Trophoblast cell (in vitro differentiated cells and primary cell): ENCODE results near the gene GNAI2.

Source experiments
- DNase-seq, 2 donors: peaks; one replicate each; pipeline ENCODE4 v3.0.0-alpha.2; 2016
- H2AFZ ChIP-seq: 2 replicates; pipeline ENCODE4 v1.6.1; 2013; ENCODE audit warnings: low read length, moderate library complexity, mild to moderate bottlenecking; ENCODE audit not compliant: insufficient read depth, poor library complexity
- H2AK5ac ChIP-seq: 2 replicates; pipeline ENCODE4 v1.6.1; 2013; ENCODE audit warnings: mild to moderate bottlenecking, low read length
- H2BK120ac ChIP-seq: 2 replicates; pipeline ENCODE4 v1.6.1; 2013; ENCODE audit warnings: low read length, mild to moderate bottlenecking, moderate library complexity; ENCODE audit not compliant: insufficient read depth, poor library complexity
- H2BK12ac ChIP-seq: 2 replicates; pipeline ENCODE4 v1.6.1; 2013; ENCODE audit warnings: mild to moderate bottlenecking, low read length, moderate library complexity
- H2BK5ac ChIP-seq: 2 replicates; pipeline ENCODE4 v1.6.1; 2013; ENCODE audit warnings: low read length, low read depth, moderate library complexity, mild to moderate bottlenecking; ENCODE audit not compliant: poor library complexity
- H3K14ac ChIP-seq: 2 replicates; pipeline ENCODE4 v1.6.1; 2013; ENCODE audit warnings: mild to moderate bottlenecking, low read length
- H3K18ac ChIP-seq: 2 replicates; pipeline ENCODE4 v1.6.1; 2013; ENCODE audit warnings: mild to moderate bottlenecking, low read length
- H3K23ac ChIP-seq: 2 replicates; pipeline ENCODE4 v1.6.1; 2013; ENCODE audit warnings: low read length
- H3K27ac ChIP-seq: 2 replicates; pipeline ENCODE4 v1.5.1; 2013; ENCODE audit warnings: low read depth, mild to moderate bottlenecking, inconsistent platforms, low read length, moderate library complexity
- H3K27me3 ChIP-seq: 2 replicates; pipeline ENCODE4 v1.6.1; 2013; ENCODE audit warnings: inconsistent platforms, mild to moderate bottlenecking, low read length, moderate library complexity; ENCODE audit not compliant: insufficient read depth
- H3K36me3 ChIP-seq, 2 experiments: 1 replicate in 1 of 2; 2 replicates in 1 of 2; pipeline ENCODE4 v1.6.1; 2013; ENCODE audit warnings: low read length in 2 of 2, mild to moderate bottlenecking in 2 of 2, moderate library complexity in 1 of 2; ENCODE audit not compliant: insufficient read depth in 2 of 2, control insufficient read depth in 1 of 2
- H3K4ac ChIP-seq: 2 replicates; pipeline ENCODE4 v1.6.1; 2013; ENCODE audit warnings: low read depth, mild to moderate bottlenecking, low read length, moderate library complexity
- H3K4me1 ChIP-seq, 2 experiments: 1 replicate in 1 of 2; 2 replicates in 1 of 2; pipeline ENCODE4 v1.6.1; 2013; ENCODE audit warnings: low read length in 2 of 2, mild to moderate bottlenecking in 2 of 2, moderate library complexity in 1 of 2; ENCODE audit not compliant: insufficient read depth in 2 of 2, control insufficient read depth in 1 of 2
- H3K4me2 ChIP-seq: 2 replicates; pipeline ENCODE4 v1.6.1; 2013; ENCODE audit warnings: inconsistent platforms, mild to moderate bottlenecking, low read length, moderate library complexity
- H3K4me3 ChIP-seq: 2 replicates; pipeline ENCODE4 v1.5.1; 2013; ENCODE audit warnings: mild to moderate bottlenecking, low read depth, low read length, inconsistent platforms
- H3K79me1 ChIP-seq: one replicate; pipeline ENCODE4 v1.6.1; 2013; ENCODE audit warnings: low read length
- H3K79me2 ChIP-seq: 2 replicates; pipeline ENCODE4 v1.6.1; 2013; ENCODE audit warnings: low read length, mild to moderate bottlenecking; ENCODE audit not compliant: control insufficient read depth, insufficient read depth, poor library complexity
- H3K9ac ChIP-seq: 2 replicates; pipeline ENCODE4 v1.6.1; 2013; ENCODE audit warnings: mild to moderate bottlenecking, low read length
- H3K9me3 ChIP-seq: 2 replicates; pipeline ENCODE4 v1.6.1; 2013; ENCODE audit warnings: low read depth, mild to moderate bottlenecking, control low read depth, inconsistent platforms, low read length; ENCODE audit not compliant: insufficient read depth
- H4K12ac ChIP-seq: 2 replicates; pipeline ENCODE4 v1.6.1; 2013; ENCODE audit warnings: low read depth, mild to moderate bottlenecking, low read length, moderate library complexity
- H4K8ac ChIP-seq: 2 replicates; pipeline ENCODE4 v1.6.1; 2013; ENCODE audit warnings: low read depth, mild to moderate bottlenecking, low read length, moderate library complexity
- H4K91ac ChIP-seq: one replicate; pipeline ENCODE4 v1.6.1; 2013; ENCODE audit warnings: low read depth, mild to moderate bottlenecking, low read length, moderate library complexity
- WGBS: extraction: QIAGEN DNeasy Blood & Tissue Kit; methylation state at CpG from one replicate; pipeline ENCODE4 v1.1.7; 2013; ENCODE audit warnings: missing lambda C conversion rate; ENCODE audit not compliant: insufficient read length, insufficient coverage; ENCODE audit errors: extremely low coverage; 5-methylcytosine and 5-hydroxymethylcytosine counted together

Gene GNAI2

GRCh38 chr3:50297384-50297775 lies 61.4 kb downstream of the GNAI2 start:
- no peak overlapping the region for H3K4ac ChIP-seq
- H3K23ac ChIP-seq = no peak overlapping the region
- no peak overlapping the region for H2AK5ac ChIP-seq
- no peak overlapping the region for H4K12ac ChIP-seq
- DNase-seq = no peak
- no peak overlapping the region for H2AFZ ChIP-seq
- H3K9ac ChIP-seq = no peak overlapping the region
- no peak overlapping the region for H4K91ac ChIP-seq
- no peak overlapping the region for H3K18ac ChIP-seq
- H3K79me1 ChIP-seq = peaks cover 21% of the 10 kb centered on the region
- no peak overlapping the region for H3K4me3 ChIP-seq
- no peak overlapping the region for H2BK120ac ChIP-seq
- no peaks in the 10 kb centered on the region for H3K27me3 ChIP-seq
- no peak overlapping the region for H3K4me2 ChIP-seq
- no peak overlapping the region for H2BK5ac ChIP-seq
- no peak overlapping the region for H2BK12ac ChIP-seq
- H3K79me2 ChIP-seq = peaks cover 3% of the 10 kb centered on the region
- H3K36me3 ChIP-seq = peaks cover 4 to 5% of the 10 kb centered on the region in 2 experiments
- H3K4me1 ChIP-seq = peaks cover 15 to 19% of the 10 kb centered on the region in 2 experiments
- no peaks in the 10 kb centered on the region for H3K9me3 ChIP-seq
- H3K14ac ChIP-seq = no peak overlapping the region
- no CpG with 5 or more reads among the region's 2 CpGs for WGBS
- H4K8ac ChIP-seq = no peak overlapping the region
- H3K27ac ChIP-seq = no peak overlapping the region

- Histone ChIP-seq H3K27me3 (no peaks in the 10 kb centered on the region), H3K4me3 (peak overlapping the region; percentile 85), H2AFZ (no peak overlapping the region), H4K91ac (peak overlapping the region; percentile 90), H3K23ac (no peak overlapping the region), H3K79me1 (peaks cover 21% of the 10 kb centered on the region), H4K8ac (peak overlapping the region; percentile 82), H4K12ac (no peak overlapping the region), H3K14ac (peak overlapping the region; percentile 17), H3K9me3 (no peaks in the 10 kb centered on the region), H3K4me2 (peak overlapping the region; percentile 75), H3K4ac (no peak overlapping the region), H2BK12ac (no peak overlapping the region), H3K9ac (no peak overlapping the region), H3K79me2 (peaks cover 3% of the 10 kb centered on the region), H3K18ac (peak overlapping the region; percentile 1), H2AK5ac (peak overlapping the region; percentile 16), H2BK5ac (no peak overlapping the region), H2BK120ac (no peak overlapping the region), H3K36me3 (peaks cover 4 to 5% of the 10 kb centered on the region in 2 experiments), H3K4me1 (peaks cover 15 to 19% of the 10 kb centered on the region in 2 experiments), H3K27ac (no peak overlapping the region)
- DNase-seq = no peak
- WGBS = no CpG with 5 or more reads among the region's 9 CpGs
Measured at GRCh38 chr3:50297896-50298725, 62.1 kb downstream of the GNAI2 start.

GRCh38 chr3:50298836-50299637 lies 63.0 kb downstream of the GNAI2 start, which contains the start of the genes HYAL3 and NAA80:
HYAL3 (minus strand) TSS chr3:50299405; CDS start chr3:50295602, 3,803 bp downstream.
NAA80 (minus strand) TSS chr3:50299405; CDS start chr3:50297463, 1,942 bp downstream.
- Histone ChIP-seq H2AFZ (peak within 1 kb of the TSS; percentile 66), H4K8ac (peak within 1 kb of the TSS; percentile 82), H3K27ac (peak within 1 kb of the TSS; percentile 69), H4K91ac (peak within 1 kb of the TSS; percentile 90), H2AK5ac (peak within 1 kb of the TSS; percentile 81), H3K79me1 (peaks cover 24% of the 10 kb centered on the region), H3K36me3 (peaks cover 4 to 5% of the 10 kb centered on the region in 2 experiments), H3K23ac (no peak within 1 kb of the TSS), H3K9me3 (peaks cover 2% of the 10 kb centered on the region), H3K4me2 (peak within 1 kb of the TSS; percentile 75), H2BK12ac (peak within 1 kb of the TSS; percentile 74), H4K12ac (peak within 1 kb of the TSS; percentile 31), H3K14ac (peak within 1 kb of the TSS; percentile 83), H3K27me3 (no peaks in the 10 kb centered on the region), H3K79me2 (peaks cover 3% of the 10 kb centered on the region), H2BK120ac (peak within 1 kb of the TSS; percentile 65), H3K4ac (peak within 1 kb of the TSS; percentile 14), H3K4me1 (peaks cover 19 to 24% of the 10 kb centered on the region in 2 experiments), H3K18ac (peak within 1 kb of the TSS; percentile 49), H3K4me3 (peak within 1 kb of the TSS; percentile 85), H2BK5ac (peak within 1 kb of the TSS; percentile 37), H3K9ac (peak within 1 kb of the TSS; percentile 73)
- WGBS = no CpG with 5 or more reads among the region's 61 CpGs
- DNase-seq = peak; percentile 99

- Histone ChIP-seq H3K23ac (no peak overlapping the region), H3K18ac (no peak overlapping the region), H3K4me1 (peaks cover 19 to 24% of the 10 kb centered on the region in 2 experiments)
Measured at GRCh38 chr3:50299638-50299928, 63.6 kb downstream of the GNAI2 start.

More at GRCh38 chr3:50299638-50299928, 63.6 kb downstream of the GNAI2 start:
- Histone ChIP-seq H3K9me3 (peaks cover 2% of the 10 kb centered on the region), H2BK5ac (peak overlapping the region; percentile 29), H3K79me1 (peaks cover 24% of the 10 kb centered on the region), H3K27me3 (no peaks in the 10 kb centered on the region), H3K27ac (peak overlapping the region; percentile 69), H4K12ac (peak overlapping the region; percentile 9), H3K4ac (no peak overlapping the region), H4K8ac (peak overlapping the region; percentile 47), H3K79me2 (peaks cover 3% of the 10 kb centered on the region), H2BK12ac (no peak overlapping the region), H3K4me3 (peak overlapping the region; percentile 32), H4K91ac (peak overlapping the region; percentile 37), H3K9ac (peak overlapping the region; percentile 11), H3K4me2 (peak overlapping the region; percentile 70), H2BK120ac (peak overlapping the region; percentile 43), H2AK5ac (peak overlapping the region; percentile 6), H2AFZ (no peak overlapping the region), H3K14ac (peak overlapping the region; percentile 23), H3K36me3 (peaks cover 4 to 5% of the 10 kb centered on the region in 2 experiments)
- DNase-seq = no peak
- no CpG with 5 or more reads among the region's 12 CpGs for WGBS
